Transverse colon (tissue), 3 donors: ENCODE results near the gene TAC4.

Experiments
- CTCF ChIP-seq, 5 experiments: fragments of 200-600 bp in 3 of 5; fragments of 450-650 bp in 2 of 5; sonication (generic) in 3 of 5; IDR thresholded peaks; 1 replicate in 2 of 5; 2 replicates in 3 of 5; pipeline ENCODE4 v1.5.1; 2016 to 2017; ENCODE audit warnings: antibody characterized with exemption in 5 of 5, inconsistent platforms in 3 of 5, mild to moderate bottlenecking in 2 of 5, moderate library complexity in 1 of 5
- EP300 ChIP-seq: sonication (generic); formaldehyde crosslinking; IDR thresholded peaks from one replicate; pipeline ENCODE4 v1.6.1; 2017; ENCODE audit warnings: antibody characterized with exemption, low read depth

GRCh38 chr17:49869038-49869374 lies 21.1 kb upstream of the TAC4 start:
- TF ChIP-seq CTCF (IDR thresholded peaks at IDR 0.05) (no peak), EP300 (no peak)
